ENCODE results near the gene DNAJC6. TPM values are rescaled to one million over a fixed set of nuclear protein-coding genes. Genes with fewer than 3 reads are reported as not detected.

DNAJC6 gene
- total and polyA plus RNA-seq, 2 of the 13 experiments (the other 11 are each of a cell fraction or from before 2014, with no cell fraction given), result 1.0 to 1.6 TPM

DNA sequence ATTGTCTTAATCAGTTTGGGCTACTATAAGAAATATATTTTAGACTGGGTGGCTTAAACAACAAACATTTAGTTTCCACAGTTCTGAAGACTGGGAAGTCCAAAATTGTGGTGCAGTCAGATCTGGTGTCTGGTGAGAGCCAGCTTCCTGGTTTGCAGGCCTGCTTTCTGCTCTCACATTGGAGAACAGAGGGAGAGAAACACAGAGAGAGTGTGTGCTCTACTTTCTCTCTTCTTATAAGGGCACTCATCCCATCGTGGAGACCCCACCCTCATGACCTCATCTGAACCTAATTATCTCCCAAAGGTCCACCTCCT is 115.2 kb downstream of the DNAJC6 start:
- intact Hi-C loops (cut with micrococcal nuclease; ENCODE audit: unreplicated experiment), result loop anchor here (5.0 to 10.0 kb wide), 4 partner anchors 43 to 360 kb away; partner anchors contain the start of gene AK4
- no peaks in the 10 kb centered on the region for H4K20me1 ChIP-seq (ENCODE audit: insufficient read depth, low read length)
- H3K27ac ChIP-seq (ENCODE audit: extremely low read length, insufficient read depth, low read length), result no peak overlapping the region
- H3K79me2 ChIP-seq (ENCODE audit: insufficient read depth, low read length), result peaks cover 38% of the 10 kb centered on the region
- 78% methylated on average over 1 of the region's 1 CpG for WGBS (ENCODE audit: low lambda C conversion rate)
- DNase-seq (ENCODE audit: low spot score) (no peak), ATAC-seq (no peak), FAIRE-seq (no peak)
- H3K27me3 ChIP-seq (ENCODE audit: control insufficient read depth in 1 of 2, insufficient read depth in 2 of 2, low read length in 2 of 2), result no peaks in the 10 kb centered on the region; a peak in 1 of 5 replicates
- TF ChIP-seq SETDB1 (CRISPR knock-in tag; IDR thresholded peaks at IDR 0.05; ENCODE audit: borderline replicate concordance) (no peak), ZNF546 (CRISPR knock-in tag; conservative IDR thresholded peaks at IDR 0.05) (no peak), ZNF564 (CRISPR knock-in tag; IDR thresholded peaks at IDR 0.05) (peak; percentile 70; the same call in 1 of the 2 replicates), AKAP8 (CRISPR knock-in tag; IDR thresholded peaks at IDR 0.05) (no peak), ZMYM3 (CRISPR knock-in tag; IDR thresholded peaks at IDR 0.05) (no peak)
- no peak overlapping the region for H3K4me3 ChIP-seq (replicated peaks in 1 of 3; ENCODE audit: insufficient read depth in 1 of 3, low read depth in 2 of 3, low read length in 3 of 3)
- H3K4me2 ChIP-seq (ENCODE audit: low read depth, low read length), result no peak overlapping the region
- no peaks in the 10 kb centered on the region for H3K9me3 ChIP-seq (ENCODE audit: low read length)
- peaks cover 0 to 32% of the 10 kb centered on the region in 2 experiments; a peak in 4 of 5 replicates for H3K36me3 ChIP-seq (replicated peaks in 1 of 2; ENCODE audit: control insufficient read depth in 1 of 2, insufficient read depth in 2 of 2, low read length in 2 of 2)
- in situ Hi-C loops (cut with HindIII; ENCODE audit: extremely low pct_ligation_motif_present, low pct_unique_long_range_greater_than_20kb), result no loop called here
- BruUV-seq (replicated peaks), result no TSS peak
- H3K9ac ChIP-seq (ENCODE audit: insufficient read depth, low read depth, low read length), result no peak overlapping the region
- no peak overlapping the region for H2AFZ ChIP-seq (ENCODE audit: low read length)
- CTCF ChIA-PET (ENCODE audit: low intra/inter-chr PET ratio, low total read pairs), result no interaction called here
- peaks cover 48% of the 10 kb centered on the region for H3K4me1 ChIP-seq (ENCODE audit: insufficient read depth, low read length)
- POLR2A ChIA-PET, result interaction anchor here (1.6 kb wide), 1 partner anchor 45 kb away, joined by 3 read pairs; no protein-coding TSS in a partner anchor

DNA sequence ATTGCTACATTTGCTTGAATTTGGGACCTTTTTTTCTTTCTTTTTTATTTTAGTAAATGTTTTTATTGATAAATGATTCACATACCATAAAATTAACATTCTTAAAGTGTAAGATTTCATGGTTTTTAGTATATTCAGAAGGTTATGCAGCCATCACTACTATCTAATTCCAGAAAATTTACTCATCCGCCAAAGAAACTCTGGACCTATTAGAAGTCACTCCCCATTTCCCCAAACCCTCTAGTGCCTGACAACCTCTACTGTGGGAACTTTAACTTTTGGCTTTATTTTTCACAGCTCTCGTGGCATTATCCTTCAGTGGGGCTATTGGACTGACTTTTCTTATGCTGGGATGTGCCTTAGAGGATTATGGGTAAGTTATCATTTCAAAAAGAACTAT is 115.7 kb downstream of the DNAJC6 start:
- Histone ChIP-seq H3K4me3 (replicated peaks in 1 of 3; ENCODE audit: insufficient read depth in 1 of 3, low read depth in 2 of 3, low read length in 3 of 3) (no peak overlapping the region), H3K4me2 (ENCODE audit: low read depth, low read length) (no peak overlapping the region), H3K4me1 (ENCODE audit: insufficient read depth, low read length) (peaks cover 47% of the 10 kb centered on the region), H3K27me3 (ENCODE audit: control insufficient read depth in 1 of 2, insufficient read depth in 2 of 2, low read length in 2 of 2) (no peaks in the 10 kb centered on the region; a peak in 1 of 5 replicates), H2AFZ (ENCODE audit: low read length) (no peak overlapping the region), H3K79me2 (ENCODE audit: insufficient read depth, low read length) (peaks cover 38% of the 10 kb centered on the region), H3K9me3 (ENCODE audit: low read length) (no peaks in the 10 kb centered on the region), H4K20me1 (ENCODE audit: insufficient read depth, low read length) (no peaks in the 10 kb centered on the region), H3K36me3 (replicated peaks in 1 of 2; ENCODE audit: control insufficient read depth in 1 of 2, insufficient read depth in 2 of 2, low read length in 2 of 2) (peaks cover 0 to 37% of the 10 kb centered on the region in 2 experiments; a peak in 4 of 5 replicates), H3K27ac (ENCODE audit: extremely low read length, insufficient read depth, low read length) (peak overlapping the region; percentile 45), H3K9ac (ENCODE audit: insufficient read depth, low read depth, low read length) (no peak overlapping the region)
- FAIRE-seq (no peak), DNase-seq (ENCODE audit: low spot score) (no peak), ATAC-seq (no peak)
- intact Hi-C loops (cut with micrococcal nuclease; ENCODE audit: unreplicated experiment), result loop anchor here (10.0 kb wide), 2 partner anchors 280 to 360 kb away; partner anchors contain the start of gene AK4
- WGBS (ENCODE audit: low lambda C conversion rate), result 98% methylated on average over 2 of the region's 2 CpGs
- ChIA-PET CTCF (ENCODE audit: low intra/inter-chr PET ratio, low total read pairs) (no interaction called here), POLR2A (no interaction called here)
- in situ Hi-C loops (cut with HindIII; ENCODE audit: extremely low pct_ligation_motif_present, low pct_unique_long_range_greater_than_20kb), result loop anchor here (25.0 kb wide), 1 partner anchor 262 kb away; no protein-coding TSS in a partner anchor
- BruUV-seq (replicated peaks), result no TSS peak
- TF ChIP-seq ARNTL (CRISPR knock-in tag; IDR thresholded peaks at IDR 0.05), result no peak
- TF ChIP-seq NFATC3 (CRISPR knock-in tag; IDR thresholded peaks at IDR 0.05), result no peak
- TF ChIP-seq RCOR2 (CRISPR knock-in tag; IDR thresholded peaks at IDR 0.05), result no peak
- TF ChIP-seq, protein P1, sequence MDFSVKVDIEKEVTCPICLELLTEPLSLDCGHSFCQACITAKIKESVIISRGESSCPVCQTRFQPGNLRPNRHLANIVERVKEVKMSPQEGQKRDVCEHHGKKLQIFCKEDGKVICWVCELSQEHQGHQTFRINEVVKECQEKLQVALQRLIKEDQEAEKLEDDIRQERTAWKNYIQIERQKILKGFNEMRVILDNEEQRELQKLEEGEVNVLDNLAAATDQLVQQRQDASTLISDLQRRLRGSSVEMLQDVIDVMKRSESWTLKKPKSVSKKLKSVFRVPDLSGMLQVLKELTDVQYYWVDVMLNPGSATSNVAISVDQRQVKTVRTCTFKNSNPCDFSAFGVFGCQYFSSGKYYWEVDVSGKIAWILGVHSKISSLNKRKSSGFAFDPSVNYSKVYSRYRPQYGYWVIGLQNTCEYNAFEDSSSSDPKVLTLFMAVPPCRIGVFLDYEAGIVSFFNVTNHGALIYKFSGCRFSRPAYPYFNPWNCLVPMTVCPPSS (IDR thresholded peaks at IDR 0.05), result no peak
- TF ChIP-seq, protein P2, sequence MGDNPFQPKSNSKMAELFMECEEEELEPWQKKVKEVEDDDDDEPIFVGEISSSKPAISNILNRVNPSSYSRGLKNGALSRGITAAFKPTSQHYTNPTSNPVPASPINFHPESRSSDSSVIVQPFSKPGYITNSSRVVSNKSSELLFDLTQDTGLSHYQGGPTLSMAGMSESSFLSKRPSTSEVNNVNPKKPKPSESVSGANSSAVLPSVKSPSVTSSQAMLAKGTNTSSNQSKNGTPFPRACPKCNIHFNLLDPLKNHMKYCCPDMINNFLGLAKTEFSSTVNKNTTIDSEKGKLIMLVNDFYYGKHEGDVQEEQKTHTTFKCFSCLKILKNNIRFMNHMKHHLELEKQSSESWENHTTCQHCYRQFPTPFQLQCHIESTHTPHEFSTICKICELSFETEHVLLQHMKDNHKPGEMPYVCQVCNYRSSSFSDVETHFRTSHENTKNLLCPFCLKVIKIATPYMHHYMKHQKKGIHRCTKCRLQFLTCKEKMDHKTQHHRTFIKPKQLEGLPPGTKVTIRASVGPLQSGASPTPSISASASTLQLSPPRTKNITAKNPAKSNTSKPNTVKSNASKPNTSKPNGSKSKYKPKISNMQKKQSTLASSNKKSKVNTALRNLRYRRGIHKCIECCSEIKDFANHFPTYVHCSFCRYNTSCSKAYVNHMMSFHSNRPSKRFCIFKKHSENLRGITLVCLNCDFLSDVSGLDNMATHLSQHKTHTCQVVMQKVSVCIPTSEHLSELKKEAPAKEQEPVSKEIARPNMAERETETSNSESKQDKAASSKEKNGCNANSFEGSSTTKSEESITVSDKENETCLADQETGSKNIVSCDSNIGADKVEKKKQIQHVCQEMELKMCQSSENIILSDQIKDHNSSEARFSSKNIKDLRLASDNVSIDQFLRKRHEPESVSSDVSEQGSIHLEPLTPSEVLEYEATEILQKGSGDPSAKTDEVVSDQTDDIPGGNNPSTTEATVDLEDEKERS (CRISPR knock-in tag; IDR thresholded peaks at IDR 0.05), result no peak
- TF ChIP-seq CENPX (CRISPR knock-in tag; IDR thresholded peaks at IDR 0.05), result no peak
- TF ChIP-seq CHCHD3 (CRISPR knock-in tag; IDR thresholded peaks at IDR 0.05), result no peak
- no peak for TF ChIP-seq MXI1 (IDR thresholded peaks at IDR 0.05; ENCODE audit: borderline replicate concordance, low read depth, low read length)
